ENCODE data around the gene KLF11.

DNA sequence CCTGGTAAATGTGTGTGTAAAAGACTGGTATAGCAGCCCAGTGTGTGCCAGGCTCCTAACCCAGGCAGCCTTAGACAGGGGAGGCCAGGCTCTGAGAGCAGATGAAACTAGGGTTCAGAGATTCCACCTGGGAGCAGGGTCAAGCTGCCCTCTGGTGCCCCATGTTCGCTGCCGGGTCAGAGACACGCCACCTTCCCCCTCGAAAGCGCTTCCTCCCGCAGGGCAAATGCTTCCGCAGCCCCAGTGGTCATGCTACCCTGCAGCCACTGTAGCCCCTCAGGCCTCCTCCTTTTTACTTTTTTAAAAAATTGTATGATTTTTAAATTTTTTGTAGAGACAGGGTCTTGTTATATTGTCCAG lies 10.6 kb upstream of the KLF11 start:
- TF ChIP-seq CTCF (conservative IDR thresholded peaks at IDR 0.05 in 1 of 2, IDR thresholded peaks at IDR 0.05 in 1 of 2; ENCODE audit: low read depth in 1 of 2, low read length in 2 of 2) (no peak), EZH2 (IDR thresholded peaks at IDR 0.05; ENCODE audit: low read length, missing control alignments) (no peak)
